GM21717 (cell line): ENCODE measurements around the gene CHTOP.
A peak's percentile ranks its signal among the peaks of the same experiment; 100 is the strongest.
"Not testable (repeated sequence)": the region's sequence is repeated elsewhere in the genome, so short reads cannot be mapped to it uniquely, and the experiment has no call there.

Source experiments
- ATAC-seq: cut with Tn5 transposase; IDR thresholded peaks from one replicate; pipeline ENCODE4 v1.9.1; 2021; ENCODE audit warnings: mild to moderate bottlenecking, moderate library complexity; ENCODE audit not compliant: unreplicated experiment

The CHTOP gene

DNA sequence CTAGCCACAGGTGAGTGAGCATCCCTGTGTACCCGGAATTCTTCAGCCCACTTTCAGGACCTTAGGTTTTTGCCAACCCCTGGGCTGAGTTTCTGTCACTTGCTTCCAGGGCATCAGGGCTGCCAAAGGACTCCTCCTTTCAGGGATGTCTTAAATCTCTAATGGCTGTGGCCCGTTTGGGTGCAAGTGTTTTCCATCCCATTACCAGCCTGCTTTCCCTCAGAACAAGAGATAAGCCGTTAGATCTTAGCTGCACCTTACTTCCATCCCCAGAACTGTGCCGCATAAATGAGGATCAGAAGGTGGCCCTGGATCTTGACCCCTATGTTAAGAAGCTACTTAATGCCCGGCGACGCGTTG is 25.3 kb downstream of the CHTOP start:
- ATAC-seq = no peak

GRCh38 chr1:153659656-153660055 is 25.8 kb downstream of the CHTOP start:
- no peak for ATAC-seq

DNA sequence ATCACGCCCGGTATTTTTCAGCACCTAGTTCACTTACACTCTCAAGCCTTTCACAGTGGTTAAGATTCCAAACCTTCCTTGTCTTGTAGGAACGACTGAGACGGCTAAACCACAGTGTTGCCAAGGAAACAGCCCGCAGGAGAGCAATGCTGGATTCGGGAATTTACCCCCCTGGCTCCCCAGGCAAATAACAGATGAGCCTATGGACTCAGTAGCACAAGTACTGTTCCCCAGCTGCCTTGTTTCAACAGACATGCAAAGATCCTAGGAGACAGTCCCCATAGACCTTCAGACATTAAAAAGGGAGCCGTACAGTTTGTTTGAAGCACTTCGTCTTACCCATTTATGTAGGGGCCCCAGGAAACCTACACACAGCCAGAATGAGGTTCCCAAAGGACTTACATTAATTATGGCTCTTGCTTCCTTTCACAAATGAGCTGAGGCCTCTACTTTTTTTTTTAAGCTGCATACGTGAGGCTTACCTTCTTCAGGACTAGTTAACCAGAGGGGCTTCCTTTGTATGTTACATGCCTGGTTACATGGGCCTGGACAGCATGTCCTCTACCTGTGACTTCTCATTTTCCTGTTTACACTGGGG is 27.3 kb downstream of the CHTOP start:
- ATAC-seq = no peak

DNA sequence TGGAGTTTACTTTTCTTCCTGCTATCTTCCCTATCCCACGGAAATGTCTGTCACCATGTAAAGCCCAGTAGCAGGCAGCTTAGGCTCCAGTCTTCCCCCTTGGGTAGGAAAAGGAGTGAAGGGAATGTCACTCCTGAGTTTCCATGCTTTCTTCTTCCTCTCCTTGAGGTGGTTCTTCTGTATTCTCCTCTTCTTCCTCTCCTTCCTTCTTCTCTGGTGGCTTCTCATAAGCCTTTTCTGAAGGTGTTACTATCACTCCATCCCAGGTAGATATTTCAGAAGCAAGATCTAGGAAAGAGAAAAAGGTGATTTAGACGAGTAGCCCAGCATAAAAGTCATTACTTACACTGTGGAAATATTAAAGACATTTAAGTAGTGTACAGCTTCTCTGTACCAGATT is 28.4 kb downstream of the CHTOP start:
- ATAC-seq = no peak

GRCh38 chr1:153663211-153663610 is 29.3 kb downstream of the CHTOP start:
- no peak for ATAC-seq

DNA sequence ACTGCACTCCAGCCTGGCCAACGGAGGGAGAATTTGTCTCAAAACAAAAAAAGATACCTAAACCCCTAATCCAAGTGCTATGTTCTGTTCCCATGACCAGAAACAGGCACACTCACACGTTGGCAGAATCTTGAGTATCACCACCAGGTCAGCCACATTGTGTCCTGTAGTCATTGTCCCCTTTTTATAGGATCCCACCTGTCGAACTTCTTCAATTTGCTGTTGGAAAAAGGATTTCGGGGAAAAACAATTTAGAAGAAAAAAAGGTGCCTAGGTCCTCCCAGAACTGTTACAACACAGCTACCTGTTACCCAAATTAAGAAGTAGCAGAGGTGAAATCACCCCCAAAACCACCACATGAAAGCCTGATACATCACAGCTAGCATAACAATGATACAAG is 33.6 kb downstream of the CHTOP start:
- no peak for ATAC-seq

DNA sequence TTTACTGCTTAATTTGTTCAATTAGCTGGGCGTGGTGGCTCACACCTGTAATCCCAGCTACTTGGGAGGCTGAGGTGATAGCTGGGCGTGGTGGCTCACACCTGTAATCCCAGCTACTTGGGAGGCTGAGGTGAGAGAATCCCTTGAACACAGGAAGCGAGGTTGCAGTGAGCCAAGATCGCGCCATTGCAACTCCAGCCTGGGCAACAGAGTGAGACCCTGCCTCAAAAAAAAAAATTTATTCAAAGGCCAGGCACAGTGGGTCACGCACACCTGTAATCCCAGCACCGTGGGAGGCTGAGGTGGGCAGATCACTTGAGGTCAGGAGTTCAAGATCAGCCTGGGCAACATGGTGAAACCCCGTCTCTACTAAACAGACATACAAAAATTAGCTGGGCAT is 34.8 kb downstream of the CHTOP start:
- ATAC-seq = not testable (repeated sequence)

DNA sequence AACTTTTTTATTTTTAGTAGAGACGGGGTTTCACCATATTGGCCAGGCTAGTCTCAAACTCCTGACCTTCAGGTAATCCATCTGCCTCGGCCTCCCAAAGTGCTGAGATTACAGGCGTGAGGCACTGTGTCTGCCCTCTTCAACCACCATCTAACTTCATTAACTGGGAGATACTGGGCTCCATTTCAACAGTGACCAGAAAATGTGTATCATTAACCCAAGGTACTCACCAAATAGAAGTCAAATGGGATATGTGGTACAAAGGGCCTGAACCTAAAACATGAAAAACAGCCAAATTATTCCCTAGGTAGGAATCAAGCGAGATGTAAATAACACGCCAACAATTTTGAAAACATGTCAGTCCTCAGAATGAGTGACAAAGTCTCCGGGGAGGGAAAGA is 35.7 kb downstream of the CHTOP start:
- ATAC-seq = no peak

DNA sequence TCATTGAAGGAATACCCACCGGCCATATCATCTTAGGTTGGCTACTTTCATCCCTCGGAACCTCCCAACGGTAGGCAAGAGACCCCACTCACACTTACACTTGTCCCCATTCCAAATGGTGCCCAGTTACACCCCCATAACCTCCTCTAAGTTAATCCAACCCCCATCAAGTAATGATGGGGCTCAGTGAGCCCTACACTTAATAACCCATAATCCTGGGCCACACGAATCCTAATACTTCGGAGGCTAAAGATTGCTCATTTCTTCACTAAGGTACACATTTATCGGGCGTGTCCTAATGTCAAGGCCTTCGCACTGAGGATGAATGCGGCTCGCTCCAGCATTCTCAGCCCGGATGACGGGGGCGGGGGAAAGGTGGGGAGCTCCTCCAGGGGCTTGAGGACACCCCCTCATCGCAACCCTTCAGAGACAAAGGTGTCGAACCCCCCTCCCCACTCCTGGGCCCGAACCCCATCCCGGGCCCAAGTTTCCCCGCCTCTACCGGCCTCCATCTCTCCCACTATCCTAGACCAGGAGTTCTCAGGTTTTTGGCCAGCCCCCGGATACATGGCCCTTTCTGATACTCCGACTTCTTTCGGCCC is 36.5 kb downstream of the CHTOP start:
- peak; percentile 4 for ATAC-seq

DNA sequence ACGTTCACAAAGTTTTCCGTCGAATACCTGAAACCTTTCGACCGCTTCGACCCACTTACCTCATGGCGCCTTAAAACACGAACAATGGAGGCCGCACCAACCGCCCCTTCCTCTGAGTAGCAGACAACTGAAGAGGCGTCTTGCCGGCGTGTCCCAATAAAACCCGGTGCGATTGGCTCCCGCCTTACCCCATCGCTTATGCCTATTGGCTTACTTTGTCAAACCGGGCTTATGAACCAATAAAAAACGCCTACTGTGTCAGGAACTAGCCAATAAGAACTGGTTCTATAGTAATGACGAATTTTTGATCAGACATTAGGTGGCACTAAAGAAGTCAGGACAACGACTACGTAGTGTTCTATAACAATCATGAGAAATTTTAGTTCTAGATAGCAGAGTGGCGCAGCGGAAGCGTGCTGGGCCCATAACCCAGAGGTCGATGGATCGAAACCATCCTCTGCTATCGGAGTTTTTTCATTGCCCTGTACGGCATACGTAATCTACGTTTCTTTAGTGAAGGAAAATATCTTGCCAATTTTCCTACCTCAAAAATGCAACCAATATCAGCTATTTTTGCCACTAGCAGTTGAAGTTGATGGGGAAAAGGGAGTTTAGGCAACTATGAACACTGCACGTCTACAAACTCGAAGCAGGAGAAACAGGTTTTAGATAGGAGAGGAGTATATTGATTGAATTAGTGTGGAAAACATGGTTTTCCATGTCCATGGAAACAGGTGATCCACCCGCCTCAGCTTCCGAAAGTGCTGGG is 37.2 kb downstream of the CHTOP start, which contains the start of gene ILF2:
ILF2 (minus strand) TSS at position 135 of the 769 bp plus-strand sequence; CDS start at position 64, 71 bp downstream.
- ATAC-seq = peak; percentile 83

- peak; percentile 12 for ATAC-seq
These were observed 37.9 kb downstream of the CHTOP start for GRCh38 chr1:153671628-153672353.

DNA sequence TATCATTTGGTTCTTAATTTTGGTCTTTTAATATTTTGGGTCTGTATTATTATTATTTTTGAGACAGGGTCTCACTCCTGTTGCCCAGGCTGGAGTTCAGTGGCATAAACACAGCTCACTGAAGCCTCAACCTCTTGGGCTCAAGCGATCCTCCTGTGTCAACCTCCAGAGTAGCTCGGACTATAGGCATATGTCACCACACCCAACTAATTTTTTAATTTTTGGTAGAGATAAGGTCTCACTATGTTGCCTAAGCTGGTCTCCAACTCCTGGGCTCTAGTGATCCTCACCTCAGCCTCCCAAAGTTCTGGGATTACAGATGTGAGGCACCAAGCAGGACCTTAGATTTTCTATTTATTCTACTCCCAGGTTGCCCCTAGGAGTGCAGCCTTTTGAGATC is 39.6 kb downstream of the CHTOP start:
- no peak for ATAC-seq

DNA sequence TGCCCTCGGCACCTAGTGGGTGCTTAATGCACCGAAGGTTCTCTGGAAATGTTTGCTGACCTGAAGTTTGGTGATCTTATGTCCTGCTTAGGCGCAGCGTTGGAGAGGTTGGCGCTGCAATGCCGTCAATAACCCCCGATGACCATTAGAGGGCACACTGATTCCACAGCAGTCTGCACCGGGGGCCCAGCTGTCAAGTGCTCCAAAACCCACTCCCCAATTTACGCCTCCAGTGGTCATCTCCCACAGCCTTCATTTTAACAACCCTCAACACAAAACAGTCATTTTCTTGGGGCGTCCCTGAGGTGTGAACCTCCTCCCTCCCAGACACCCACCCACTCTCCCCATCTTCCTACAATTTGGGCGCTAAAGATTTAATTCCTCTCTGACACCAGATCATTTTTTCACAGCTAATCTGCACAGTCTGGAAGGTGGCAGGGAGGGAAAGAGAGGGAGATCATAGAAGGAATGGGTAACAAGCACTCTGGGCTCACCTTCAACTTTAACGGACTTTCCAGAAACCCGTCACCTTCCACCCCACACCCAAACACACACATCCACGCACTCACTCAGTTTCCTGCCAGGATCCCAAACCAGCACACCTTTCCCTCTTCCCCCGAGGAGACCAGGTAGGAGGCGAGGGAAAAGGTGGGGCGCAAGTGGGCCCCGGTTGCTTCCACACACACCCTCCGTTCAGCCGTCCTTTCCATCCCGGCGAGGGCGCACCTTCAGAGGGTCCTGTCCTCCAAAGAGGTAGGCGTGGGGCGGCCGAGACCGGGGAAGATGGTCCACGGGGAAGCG is 44.1 kb downstream of the CHTOP start:
- ATAC-seq = no peak

DNA sequence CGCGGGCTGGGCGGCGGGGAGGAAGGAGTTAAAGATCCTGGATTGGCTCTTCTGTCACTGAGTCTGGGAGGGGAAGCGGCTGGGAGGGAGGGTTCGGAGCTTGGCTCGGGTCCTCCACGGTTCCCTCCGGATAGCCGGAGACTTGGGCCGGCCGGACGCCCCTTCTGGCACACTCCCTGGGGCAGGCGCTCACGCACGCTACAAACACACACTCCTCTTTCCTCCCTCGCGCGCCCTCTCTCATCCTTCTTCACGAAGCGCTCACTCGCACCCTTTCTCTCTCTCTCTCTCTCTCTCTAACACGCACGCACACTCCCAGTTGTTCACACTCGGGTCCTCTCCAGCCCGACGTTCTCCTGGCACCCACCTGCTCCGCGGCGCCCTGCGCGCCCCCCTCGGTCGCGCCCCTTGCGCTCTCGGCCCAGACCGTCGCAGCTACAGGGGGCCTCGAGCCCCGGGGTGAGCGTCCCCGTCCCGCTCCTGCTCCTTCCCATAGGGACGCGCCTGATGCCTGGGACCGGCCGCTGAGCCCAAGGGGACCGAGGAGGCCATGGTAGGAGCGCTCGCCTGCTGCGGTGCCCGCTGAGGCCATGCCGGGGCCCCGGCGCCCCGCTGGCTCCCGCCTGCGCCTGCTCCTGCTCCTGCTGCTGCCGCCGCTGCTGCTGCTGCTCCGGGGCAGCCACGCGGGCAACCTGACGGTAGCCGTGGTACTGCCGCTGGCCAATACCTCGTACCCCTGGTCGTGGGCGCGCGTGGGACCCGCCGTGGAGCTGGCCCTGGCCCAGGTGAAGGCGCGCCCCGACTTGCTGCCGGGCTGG is 44.9 kb downstream of the CHTOP start, which contains the start of gene NPR1:
NPR1 (plus strand) TSS at position 170 of the 818 bp plus-strand sequence; CDS start at position 591, 421 bp downstream.
- ATAC-seq = no peak

- ATAC-seq = no peak
These were observed 45.7 kb downstream of the CHTOP start for GRCh38 chr1:153679337-153680119.

DNA sequence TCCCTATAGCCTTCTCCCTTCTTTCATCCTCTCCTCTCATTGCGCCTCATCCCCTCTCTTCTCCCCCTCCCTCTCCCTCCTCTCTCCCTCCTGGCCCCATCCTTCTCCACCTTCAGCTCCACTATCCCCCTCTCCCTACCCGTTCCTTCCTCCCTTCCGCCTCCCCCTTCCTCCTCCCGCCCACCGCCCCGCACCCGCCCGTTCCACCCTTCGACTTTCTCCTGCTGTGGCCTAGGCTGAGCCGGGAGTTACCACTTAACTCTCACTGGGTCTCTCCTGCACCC is 46.2 kb downstream of the CHTOP start:
- ATAC-seq = no peak

DNA sequence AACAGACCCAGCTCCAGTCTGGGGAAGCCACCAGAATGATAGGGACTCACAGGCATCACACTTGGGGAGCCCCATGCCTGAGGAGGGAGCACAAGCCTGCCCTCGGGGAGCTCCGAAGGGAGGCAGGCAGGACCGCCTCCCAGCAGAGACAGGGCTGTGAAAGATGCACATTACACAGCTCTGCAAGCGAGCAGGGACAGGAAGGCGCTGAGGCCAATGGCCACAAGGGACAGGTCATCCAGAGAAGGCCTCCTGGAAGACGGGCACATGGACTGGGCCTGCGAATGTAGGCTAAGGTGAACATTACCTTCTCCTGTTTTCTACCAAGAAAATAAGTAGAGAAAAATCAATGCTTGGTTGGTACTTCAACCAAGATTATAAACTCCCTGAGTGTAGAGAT is 48.9 kb downstream of the CHTOP start:
- ATAC-seq = no peak

DNA sequence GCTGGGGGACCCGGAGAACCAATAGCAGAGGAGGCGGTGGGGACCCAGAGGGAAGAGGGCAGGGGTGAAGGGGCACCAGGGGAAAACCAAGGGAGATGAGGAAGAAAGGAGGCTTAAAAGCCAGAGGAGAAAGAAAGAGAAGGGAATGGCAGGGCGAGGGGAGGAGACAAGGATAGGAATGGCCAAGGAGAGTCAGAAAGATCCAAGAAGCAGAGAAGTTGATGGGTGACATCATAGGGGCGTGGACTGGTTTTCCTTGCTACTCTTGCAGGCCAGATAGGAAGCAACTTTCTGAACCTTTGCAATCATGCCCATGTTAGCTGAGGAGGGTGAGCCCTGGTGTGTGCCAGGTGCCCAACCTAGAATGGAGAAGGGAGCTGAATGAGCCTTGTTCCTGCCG is 50.0 kb downstream of the CHTOP start:
- no peak for ATAC-seq

DNA sequence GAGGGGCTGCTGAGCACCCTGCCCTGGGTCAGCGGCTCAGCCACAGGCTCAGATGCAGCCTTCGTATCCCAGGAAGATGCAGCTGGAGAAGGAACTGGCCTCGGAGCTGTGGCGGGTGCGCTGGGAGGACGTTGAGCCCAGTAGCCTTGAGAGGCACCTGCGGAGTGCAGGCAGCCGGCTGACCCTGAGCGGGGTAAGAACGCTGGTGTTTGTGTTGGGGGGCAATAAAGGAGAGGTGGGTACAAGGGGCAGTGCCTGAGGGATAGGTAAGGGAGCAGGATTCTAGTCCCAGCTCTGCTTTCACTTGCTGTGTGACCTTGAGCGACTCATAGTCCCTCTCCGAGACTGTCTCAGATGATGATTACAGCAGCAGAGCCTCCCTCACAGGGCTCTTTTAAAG is 51.0 kb downstream of the CHTOP start:
- ATAC-seq = no peak
